Activated CD4-positive, alpha-beta T cell treated with anti-CD3 and anti-CD28 coated beads for 24 hours (primary cell): Measurements from ENCODE around the gene TRIM65.

ENCODE experiments used
- DNase-seq, 2 donors: peaks; one replicate each; pipeline ENCODE4 v3.0.0-alpha.2; 2020; ENCODE audit warnings: low read depth in 2 of 2

The TRIM65 gene, protein sequence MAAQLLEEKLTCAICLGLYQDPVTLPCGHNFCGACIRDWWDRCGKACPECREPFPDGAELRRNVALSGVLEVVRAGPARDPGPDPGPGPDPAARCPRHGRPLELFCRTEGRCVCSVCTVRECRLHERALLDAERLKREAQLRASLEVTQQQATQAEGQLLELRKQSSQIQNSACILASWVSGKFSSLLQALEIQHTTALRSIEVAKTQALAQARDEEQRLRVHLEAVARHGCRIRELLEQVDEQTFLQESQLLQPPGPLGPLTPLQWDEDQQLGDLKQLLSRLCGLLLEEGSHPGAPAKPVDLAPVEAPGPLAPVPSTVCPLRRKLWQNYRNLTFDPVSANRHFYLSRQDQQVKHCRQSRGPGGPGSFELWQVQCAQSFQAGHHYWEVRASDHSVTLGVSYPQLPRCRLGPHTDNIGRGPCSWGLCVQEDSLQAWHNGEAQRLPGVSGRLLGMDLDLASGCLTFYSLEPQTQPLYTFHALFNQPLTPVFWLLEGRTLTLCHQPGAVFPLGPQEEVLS

DNA sequence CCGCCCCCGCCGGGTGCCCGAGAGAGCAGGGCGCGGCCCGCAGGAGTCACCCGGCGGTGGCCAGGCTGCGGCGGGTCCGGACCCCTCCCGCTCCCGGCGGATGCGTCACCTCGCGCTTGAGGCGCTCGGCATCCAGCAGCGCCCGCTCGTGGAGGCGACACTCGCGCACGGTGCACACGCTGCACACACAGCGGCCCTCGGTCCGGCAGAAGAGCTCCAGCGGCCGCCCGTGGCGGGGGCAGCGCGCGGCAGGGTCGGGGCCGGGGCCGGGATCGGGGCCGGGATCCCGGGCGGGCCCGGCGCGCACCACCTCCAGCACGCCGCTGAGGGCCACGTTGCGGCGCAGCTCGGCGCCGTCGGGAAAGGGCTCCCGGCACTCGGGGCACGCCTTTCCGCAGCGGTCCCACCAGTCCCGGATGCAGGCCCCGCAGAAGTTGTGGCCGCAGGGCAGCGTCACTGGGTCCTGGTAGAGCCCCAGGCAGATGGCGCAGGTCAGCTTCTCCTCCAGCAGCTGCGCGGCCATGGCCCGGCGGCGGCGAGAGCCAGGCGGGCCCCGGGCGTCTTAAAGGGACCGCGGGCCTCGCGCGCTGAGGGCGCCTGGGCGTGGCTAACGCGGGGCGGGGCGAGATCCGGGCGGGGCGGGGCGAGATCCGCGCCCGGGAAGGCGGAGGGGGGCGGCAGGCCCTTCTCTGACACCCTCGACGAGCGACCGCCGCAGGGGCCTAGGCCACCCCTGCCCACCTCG lies at the start of gene TRIM65:
TSS of gene TRIM65 (minus strand) at position 537 of the 745 bp plus-strand sequence. CDS start at position 523, 14 bp downstream.
- DNase-seq, result peak; percentile 65

- no peak for DNase-seq
Measured at GRCh38 chr17:75945211-75945610, 48.5 kb upstream of the TRIM65 start.

DNA sequence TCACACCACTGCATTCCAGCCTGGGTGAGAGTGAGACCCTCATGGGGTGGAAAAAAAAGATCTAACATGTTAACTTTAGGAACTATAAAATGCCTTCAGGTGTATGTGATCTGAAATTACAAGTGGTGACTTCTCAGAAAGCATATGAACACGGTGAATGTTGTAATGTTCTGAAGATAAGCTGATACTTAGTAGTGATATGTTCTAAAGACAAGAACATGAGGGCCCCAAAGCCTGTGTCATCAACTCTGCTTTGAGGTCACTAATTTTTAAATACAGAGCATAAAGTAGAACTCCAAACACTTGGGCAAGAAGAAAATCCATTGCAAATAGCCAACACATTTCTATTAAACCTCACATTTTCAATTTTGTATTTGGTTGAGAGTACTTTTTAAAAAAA lies 46.7 kb upstream of the TRIM65 start:
- no peak for DNase-seq

GRCh38 chr17:75942473-75942872 lies 45.7 kb upstream of the TRIM65 start:
- no peak for DNase-seq

DNA sequence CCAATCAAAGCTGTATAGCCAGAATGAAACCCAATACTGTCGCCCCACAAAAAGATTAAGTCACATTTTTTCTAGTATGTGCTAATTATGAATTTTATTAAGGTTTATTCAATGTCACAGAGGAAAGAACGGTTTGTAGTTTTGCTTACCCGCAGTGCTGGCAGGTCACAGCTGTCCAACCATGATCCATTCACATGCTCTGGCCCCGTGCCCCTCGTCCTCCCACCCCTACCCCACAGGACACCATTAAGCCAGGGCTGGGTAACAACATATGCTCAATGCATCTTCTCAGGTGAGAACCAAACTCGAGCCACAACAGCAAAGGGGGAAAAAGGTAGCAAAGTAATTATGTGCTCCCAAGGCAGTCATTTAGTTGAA lies 44.7 kb upstream of the TRIM65 start:
- no peak for DNase-seq

DNA sequence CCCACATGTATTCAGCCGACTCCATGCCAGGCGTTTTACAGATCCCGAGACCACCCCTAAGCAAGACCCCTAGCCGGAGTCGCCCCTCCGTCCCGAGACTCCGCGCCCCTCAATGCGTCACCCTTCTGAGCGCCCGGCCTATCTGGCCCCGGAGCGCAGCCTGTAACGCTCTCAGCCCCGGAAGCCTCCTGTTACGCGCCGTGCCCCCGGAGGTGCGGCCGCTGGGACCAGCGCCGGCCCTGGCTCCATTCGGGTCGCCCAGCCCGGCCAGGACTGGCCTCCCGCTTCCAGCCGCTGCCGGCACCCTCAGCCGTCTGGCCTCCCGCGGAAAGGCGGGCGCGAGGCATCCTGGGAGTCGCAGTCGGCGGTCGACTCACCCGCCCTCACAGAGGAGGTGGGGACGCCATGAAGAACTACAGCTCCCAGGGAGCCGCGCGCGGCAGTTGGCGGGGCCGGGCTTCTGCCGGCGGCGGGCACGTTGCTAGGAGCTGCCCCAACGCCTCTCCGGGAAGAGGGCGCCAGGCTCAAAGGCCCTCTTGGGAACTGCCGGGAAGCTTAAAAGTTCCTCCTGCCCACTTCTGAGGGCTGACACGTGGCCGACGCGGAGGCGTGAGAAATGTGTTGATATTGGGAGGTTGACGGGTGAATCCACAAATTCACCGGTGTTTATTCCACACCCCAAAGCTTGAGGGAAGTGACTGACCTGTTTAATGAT lies 44.1 kb upstream of the TRIM65 start, which contains the start of gene FBF1:
TSS of gene FBF1 (minus strand) at position 316 of the 715 bp plus-strand sequence. CDS start 2,893 bp downstream, outside the sequence.
- DNase-seq, result peak; percentile 77 to 86

DNA sequence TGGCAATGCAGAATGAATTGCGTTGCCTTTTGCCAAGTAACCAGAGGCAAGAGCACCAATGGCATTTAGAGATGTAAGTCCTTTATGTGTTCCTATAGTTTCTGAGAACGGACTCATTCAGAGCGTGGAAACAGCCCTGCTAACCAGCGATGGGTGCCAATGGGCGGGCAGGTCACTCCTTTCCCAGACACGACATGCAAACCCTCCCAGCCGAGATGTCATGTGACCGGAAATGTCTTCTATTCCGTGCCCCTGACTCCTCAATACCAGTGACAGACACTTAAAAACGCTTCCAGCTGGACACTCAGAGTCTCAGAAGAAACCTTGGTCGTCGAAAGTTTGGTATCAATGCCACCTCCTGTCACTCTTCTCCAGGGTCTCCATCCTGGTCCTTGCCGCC lies 40.9 kb upstream of the TRIM65 start:
- DNase-seq, result no peak

DNA sequence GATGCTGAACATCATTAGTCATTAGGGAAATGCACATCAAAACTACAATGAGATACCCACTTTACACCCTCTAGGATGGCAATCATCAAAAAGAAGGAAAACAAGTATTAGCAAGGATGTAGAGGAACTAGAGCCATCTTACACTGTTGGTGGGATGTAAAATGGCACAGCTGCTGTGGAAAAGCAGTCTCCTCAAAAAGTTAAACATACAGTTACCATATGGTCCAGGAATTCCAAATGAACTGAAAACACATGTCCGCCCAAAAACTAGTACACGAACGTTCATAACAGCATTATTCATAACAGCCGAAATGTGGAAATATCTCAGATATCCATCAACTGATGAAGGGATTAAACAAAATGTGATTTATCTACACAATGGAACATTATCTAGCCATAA lies 37.1 kb upstream of the TRIM65 start:
- no peak for DNase-seq

GRCh38 chr17:75932852-75933251 lies 36.1 kb upstream of the TRIM65 start:
- DNase-seq, result no peak

DNA sequence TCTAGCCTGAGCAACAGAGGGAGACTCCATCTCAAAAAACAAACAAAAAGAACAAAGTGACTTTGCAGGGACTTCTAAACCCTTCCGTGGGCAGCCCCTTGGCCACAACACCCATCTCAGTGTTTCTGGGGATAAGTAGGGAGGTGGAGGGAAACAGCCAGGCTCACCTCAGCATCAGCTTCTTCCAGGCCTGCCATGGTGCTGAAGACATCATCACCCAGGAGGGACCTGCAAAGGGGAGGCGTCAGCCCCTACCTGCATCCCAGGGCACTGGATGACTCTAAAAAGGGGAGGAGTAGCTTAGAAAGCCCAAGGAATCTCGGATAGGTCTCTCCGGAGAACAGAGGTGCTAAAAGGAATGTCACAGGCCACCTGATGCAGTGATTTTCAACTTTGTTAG lies 34.3 kb upstream of the TRIM65 start:
- no peak for DNase-seq

DNA sequence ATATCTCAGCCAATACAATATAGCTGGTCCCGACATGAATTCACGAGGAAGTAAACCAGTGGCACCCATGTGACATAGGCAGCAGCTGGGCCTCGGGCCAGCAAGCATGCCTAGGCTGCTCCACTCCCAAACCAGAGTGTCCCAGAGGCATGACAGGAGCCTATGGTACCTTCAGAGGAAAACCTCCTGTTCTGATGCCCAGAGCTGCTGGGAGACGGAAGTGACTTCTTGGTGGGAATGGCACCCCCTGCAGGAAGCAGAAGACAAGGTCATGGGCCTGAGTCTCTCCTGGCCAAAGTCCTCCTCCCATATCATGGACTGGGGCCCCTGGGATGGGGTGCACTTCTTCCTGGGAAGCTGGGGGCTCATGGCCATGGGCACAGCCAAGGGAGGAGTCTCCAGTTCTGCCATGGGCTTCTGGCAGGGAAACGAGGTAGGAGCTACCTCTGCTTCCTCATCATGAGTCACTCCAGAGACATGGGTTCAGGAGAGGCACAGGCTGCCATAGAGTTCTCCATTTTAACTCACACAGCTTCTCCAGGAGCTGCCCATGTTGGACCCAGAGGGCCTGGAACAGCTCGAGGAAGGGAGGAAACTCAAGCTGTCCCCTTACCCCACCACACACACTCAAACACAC lies 30.7 kb upstream of the TRIM65 start:
- no peak for DNase-seq

DNA sequence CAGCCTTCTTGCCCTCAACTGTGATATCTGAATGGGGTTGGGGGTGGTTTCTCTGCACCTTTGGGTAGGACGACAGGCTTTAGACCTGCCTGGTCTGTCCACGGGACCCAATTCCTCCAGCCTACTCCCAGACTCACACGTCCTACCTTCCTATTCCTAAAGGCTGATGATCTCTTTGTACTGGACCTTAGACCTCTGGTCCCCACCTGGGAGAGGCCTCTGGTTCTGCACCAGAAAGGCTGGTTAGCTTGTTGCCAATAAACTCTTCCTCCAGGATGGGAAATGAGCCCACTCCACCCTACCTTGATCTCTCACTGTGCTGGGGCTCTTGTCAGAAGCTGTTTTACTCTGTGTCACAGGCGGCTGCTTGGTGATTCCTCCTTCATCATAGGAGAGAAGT lies 29.7 kb upstream of the TRIM65 start:
- no peak for DNase-seq

DNA sequence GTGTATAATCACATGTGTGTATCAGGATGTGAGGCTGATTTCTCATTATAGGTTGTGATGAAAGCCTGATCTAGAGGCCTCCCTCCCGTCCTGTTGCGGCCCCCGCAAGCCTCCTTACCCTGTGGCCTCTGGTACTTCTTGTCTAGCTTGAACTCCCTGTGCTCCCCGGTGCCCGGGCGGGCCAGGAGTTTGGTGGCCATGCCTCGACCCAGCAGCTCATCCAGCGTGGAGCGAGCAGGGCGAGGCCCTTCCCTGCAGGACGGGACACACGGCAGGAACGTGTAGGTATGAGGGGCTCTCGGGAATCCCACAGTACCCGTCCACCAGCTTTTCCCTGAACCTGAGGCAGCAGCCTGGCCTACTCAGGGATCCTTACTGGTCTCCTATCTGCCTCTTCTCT lies 29.2 kb upstream of the TRIM65 start:
- no peak for DNase-seq

DNA sequence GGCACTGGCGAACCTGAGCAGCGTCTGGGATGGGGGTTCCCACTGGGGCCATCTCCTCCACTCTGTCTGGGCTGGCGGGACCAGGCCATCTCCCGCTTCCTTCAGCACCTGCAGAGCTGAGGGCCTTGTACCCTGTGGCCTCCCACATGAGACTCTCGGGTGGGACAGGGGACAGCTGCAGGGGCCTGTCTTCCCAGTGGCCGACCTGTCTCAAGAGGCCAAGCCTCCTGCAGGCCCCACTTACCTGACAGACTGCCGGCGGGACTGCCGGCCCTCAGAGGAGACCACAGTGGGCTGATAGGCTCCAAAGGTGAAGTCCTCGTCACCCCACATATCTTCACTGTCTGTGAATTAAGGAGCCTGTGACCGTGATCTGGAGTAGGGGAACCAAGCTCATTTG lies 28.4 kb upstream of the TRIM65 start:
- DNase-seq, result no peak

DNA sequence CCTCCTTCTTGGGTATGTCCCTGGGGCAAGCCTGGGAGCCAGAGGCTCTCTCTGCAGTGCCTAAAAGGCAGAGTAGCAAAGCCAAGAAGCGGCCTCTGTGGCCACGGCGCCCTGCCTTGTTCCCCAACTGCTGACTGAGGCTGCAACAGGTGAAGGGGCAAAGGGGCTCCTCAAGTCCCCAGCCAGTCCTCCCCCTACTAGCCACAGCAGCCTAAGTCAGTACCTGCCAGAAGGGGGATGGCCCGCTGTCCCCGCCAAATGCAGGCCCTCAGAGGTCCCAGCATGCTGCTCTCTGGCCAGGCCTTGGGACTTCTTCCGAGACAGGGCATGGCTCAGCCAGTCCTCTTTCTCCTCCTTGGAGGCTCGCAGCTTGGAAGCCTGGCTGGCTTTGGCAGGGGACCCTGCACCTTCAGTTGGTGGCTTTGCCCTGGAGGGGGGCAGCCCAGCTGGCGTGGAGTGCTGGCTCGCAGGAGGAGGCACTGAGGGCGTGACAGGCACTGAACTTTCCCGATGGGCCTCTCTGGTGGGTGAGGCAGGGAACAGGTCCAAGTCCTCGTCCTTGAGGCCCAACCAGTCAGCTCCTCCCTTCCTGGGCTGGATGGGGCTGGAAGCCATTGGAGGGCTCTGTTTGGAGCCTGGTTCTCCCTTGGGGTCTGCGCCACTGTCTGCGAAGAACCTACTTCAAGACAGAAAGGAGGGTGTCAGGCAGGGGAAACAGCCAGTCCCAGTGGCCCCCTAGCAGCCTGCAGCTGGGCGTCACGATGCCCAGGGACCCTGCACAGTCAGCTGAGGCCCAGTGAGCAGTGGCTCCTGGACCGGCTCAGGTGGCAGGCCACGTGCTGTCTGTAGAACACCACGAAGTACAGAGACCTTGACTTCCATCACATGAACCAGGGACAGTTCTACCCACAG lies 26.5 kb upstream of the TRIM65 start:
- no peak for DNase-seq

GRCh38 chr17:75922173-75922961 lies 25.6 kb upstream of the TRIM65 start:
- no peak for DNase-seq

- no peak for DNase-seq
Measured at GRCh38 chr17:75921596-75921995, 24.8 kb upstream of the TRIM65 start.

GRCh38 chr17:75920045-75920560 lies 23.4 kb upstream of the TRIM65 start:
- no peak for DNase-seq

- no peak for DNase-seq
Measured at GRCh38 chr17:75919611-75920010, 22.9 kb upstream of the TRIM65 start.
